COR-L47 (cell line): ENCODE measurements around the gene CAST.
A peak's percentile ranks its signal among the peaks of the same experiment; 100 is the strongest.
"Not testable (repeated sequence)": the region's sequence is repeated elsewhere in the genome, so short reads cannot be mapped to it uniquely, and the experiment has no call there.

ENCODE experiments used
- DNase-seq: peaks from one replicate; lab custom pipeline; 2025; lab: John Stamatoyannopoulos, UW

The CAST gene, protein sequence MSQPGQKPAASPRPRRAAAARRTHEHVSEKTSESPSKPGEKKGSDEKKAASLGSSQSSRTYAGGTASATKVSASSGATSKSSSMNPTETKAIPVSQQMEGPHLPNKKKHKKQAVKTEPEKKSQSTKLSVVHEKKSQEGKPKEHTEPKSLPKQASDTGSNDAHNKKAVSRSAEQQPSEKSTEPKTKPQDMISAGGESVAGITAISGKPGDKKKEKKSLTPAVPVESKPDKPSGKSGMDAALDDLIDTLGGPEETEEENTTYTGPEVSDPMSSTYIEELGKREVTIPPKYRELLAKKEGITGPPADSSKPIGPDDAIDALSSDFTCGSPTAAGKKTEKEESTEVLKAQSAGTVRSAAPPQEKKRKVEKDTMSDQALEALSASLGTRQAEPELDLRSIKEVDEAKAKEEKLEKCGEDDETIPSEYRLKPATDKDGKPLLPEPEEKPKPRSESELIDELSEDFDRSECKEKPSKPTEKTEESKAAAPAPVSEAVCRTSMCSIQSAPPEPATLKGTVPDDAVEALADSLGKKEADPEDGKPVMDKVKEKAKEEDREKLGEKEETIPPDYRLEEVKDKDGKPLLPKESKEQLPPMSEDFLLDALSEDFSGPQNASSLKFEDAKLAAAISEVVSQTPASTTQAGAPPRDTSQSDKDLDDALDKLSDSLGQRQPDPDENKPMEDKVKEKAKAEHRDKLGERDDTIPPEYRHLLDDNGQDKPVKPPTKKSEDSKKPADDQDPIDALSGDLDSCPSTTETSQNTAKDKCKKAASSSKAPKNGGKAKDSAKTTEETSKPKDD

DNA sequence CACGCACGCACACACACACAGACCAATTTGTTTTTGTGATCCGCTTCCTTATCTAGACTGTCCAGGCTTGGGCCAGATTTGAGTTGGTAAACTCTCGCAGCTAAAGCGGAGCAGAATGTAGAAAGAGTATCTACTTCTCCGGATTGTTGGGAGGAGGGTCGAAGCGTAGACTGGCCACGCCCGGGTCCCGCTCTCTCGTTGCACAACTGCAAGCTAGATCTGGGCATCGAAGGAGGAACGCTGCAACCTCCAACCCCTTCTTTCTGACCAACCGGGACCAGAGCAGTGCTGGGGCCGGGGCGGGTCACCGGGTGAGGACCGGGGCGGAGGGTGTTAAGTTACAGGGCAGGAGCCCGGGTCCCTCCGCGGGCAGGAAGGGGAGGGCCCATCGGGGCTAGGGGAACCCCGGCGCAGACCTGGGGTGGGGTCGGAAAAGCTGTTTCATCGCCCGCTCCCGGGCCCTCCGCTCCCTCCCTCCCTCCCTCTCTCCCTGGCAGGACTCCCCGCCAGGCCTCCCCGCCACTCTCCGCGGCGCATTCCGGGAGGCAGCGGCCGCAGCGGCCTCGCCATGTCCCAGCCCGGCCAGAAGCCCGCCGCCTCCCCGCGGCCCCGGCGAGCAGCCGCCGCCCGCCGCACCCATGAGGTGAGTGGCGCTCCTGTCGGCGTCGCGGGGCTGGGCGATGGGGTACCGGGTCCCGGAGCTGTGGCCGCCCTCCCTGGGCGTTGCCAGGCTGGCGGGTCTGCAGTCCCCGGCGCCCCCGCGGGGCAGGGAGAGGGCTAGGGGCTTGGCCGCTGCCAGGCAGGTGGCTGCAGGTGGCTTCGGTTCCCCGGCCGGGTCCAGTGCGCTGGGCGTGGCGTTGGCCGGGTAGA lies at the start of gene CAST:
TSS of gene CAST (plus strand) at position 522 of the 870 bp plus-strand sequence. CDS start at position 569, 47 bp downstream.
- peak; percentile 3 for DNase-seq

DNA sequence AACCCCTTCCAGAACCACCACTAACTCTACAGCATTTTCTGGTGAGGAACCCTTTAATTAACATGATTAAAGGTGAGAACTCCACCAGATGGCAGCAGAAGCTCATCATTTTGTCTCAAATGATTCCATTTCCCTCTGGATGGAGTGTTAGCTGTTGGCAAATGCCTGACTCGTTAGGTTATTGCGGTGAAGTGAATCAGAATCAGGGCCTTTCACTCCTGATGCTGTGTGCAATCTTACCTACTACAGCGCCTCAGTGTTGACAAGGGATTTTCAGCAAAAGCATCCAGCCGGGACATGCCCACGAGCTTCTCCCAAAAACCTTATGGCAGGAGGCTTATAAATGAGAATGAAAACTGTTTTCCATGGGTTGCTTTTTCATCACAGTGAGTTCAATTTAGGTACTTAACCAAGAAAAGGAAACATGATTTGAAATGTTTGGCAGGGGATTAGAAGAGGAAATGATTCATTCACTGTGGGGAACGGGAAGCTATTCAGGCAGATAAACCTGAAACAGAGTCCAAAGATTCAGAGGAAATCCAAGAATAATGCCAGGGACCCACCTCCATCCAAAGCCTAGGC lies 48.0 kb upstream of the CAST start:
- peak; percentile 61 for DNase-seq

DNA sequence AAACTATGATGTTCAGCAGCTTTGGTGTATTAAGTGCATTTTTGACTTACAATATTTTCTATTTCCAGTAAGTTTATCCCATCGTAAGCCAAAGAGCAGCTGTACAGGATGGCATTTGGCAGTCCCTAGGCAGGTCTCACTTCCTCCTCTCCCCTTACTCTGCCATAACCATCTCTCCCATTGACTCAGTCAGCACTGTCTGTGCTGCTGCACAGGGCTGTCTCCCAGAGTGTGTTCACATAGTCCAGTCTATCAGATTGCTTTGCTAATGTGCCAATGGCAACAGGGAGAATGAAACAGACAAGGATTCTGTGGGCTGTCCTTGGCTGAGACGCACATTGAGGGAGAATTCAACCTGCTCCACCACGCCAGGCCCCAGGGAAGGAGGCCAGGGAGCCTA lies 47.0 kb upstream of the CAST start:
- no peak for DNase-seq

DNA sequence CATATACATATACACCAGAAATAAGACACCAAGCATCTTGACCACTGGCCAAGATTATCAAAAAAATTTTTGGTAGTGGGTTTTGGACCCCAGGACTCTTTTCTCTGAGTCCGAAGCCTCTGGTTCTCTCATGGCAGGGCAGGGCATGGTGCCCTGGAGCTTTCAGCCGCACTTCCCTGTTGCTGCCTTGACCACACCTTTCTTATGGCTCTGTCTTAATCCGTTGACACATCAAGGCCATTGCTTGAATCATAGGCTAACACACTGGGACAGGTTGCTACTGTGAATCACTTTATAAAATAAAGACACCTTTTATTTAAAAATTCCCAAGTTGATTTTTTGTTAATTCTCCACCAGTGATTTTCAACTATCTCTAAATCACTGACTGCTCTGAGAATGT lies 45.4 kb upstream of the CAST start:
- DNase-seq, result no peak

DNA sequence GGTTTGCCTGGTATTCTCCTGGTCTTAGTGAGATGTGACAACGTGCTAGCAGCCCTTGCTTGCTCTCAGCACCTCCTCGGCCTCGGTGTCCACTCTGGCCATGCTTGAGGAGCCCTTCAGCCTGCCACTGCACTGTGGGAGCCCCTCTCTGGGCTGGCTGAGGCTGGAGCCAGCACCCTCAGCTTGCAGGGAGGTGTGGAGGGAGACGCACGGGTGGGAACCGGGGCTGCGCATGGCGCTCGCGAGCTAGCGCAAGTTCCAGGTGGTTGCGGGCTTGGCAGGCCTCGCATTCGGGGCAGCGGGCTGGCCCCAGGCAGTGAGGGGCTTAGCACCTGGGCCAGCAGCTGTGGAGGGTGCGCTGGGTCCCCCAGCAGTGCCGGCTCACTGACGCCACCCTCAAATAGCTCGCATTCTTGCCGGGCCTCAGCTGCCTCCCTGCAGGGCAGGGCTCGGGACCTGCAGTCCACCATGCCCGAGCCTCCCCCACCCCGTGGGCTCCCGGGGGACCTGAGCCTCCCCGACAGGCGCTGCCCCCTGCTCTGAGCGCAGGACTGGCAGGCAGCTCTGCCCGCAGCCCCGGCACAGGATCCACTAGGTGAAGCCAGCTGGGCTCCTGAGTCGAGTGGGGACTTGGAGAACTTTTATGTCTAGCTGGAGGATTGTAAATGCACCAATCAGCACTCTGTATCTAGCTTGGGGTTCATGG lies 43.7 kb upstream of the CAST start:
- DNase-seq, result not testable (repeated sequence)

DNA sequence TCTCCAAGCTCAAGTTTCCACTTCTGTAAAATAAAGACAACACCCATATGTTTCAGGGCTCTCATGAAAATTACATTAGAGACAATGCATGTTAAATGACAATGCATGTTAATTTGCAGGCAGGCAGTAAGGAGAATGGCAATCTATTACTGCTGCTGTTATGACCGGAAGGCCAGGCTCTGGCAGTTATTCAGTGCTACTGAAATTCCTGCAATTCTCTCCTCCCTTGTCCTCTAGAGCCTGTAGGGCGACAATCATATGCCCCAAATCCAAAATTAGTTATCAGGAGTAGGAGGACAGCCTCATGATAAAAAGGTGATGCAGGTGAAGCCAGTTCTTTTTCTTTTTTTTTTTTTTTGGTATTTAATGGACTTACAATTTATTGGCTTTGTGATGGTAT lies 42.2 kb upstream of the CAST start:
- no peak for DNase-seq

DNA sequence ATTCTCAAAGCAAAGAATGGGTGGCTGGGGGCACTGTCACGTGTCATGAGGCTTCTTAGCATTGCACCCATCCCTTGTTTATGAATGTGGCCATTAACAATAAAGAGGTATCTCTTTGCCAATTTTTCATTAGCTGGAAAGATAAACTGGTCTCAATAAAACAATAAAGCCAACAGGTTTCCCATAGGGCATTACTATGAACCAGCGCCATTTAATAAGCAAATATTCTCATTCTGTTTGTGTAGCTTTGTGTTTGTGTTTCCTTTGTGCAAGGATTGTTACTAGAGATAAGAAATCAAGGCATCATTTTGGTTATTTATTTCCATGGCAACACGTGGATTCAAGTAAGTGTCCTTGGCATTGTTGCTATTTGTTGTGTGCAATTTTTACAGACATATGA lies 37.6 kb upstream of the CAST start:
- peak; percentile 46 for DNase-seq

DNA sequence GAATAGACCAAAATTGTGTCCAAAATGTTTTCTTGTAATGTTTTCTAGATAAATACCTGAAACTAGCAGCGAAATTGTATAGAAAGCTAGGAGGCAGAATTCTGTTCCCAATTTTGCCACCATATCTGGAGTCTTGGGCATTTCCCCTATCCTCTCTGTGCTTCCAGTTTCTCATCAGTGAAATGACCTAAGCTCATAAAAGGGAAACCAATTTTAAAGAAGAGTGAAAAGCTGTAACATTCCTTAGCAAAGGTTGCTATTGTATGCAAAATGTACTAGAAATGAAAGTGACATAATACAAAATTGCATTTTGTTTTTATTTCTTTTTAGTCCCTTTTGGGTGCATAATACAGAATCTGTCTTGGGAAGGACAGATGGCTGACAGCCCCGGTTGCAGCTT lies 36.8 kb upstream of the CAST start:
- DNase-seq, result no peak

DNA sequence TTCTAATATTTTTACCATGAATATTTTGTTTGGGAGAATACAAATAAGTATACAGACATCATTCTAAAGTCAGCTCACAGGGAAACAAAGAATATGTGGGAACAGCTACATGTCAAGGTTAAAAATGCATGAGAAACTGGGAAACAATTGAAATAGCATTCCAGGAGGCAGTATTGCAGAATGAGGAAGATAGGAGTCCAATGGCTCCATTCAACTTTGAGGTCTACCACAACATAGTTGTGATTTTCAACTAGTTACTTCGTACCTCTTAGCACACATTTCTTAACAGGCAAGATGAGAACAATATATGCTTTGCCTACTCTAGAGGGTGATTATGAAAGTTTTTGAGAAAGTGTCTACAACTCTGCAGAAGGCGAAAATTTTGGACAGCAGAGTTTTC lies 35.2 kb upstream of the CAST start:
- DNase-seq, result no peak

DNA sequence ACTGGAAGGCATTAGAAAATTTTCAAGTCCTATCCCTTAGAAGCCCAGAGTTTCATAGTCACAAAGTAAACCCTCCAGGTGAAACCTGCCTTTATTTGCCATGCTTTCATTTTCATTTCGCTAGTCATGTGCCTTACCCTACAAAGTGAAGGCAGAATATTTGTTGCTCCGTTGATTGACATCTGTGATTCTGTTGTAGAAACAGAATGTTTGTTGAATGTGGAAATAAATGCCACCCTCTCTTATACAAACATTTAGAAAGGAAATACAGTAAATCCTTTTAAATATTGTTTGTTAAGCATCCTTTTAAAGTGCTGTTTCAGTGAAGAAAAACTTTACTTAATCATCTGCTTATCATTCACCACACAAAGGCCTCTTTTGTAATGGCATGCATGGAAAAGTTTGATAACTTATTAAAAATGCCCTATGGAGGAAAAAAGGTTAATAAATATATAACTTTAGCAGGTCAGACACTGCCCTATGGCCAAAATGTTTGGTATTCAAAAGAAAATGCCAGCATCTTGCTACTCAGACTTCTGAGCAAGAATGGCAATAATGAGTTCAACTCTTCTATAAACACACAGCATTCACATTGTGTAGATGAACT lies 34.3 kb upstream of the CAST start:
- DNase-seq, result no peak

DNA sequence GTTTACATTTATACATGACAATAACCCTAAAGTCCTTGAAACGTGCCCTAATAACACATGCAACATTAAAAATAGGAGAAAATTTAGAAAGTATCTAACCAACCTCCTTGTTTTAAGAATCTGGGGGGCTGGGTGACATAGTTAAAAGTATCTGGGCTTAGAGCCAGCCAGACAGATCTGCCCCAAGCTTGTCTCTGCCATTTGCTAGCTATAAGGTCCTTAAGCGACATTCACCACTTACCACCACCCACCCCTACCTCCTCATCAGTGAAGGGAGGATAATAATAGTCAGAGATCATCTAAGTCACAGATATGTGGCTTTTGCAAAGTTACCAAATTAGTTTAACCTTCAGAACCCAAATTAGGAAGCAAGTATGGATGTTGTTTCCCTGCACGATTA lies 33.8 kb upstream of the CAST start:
- DNase-seq, result no peak

DNA sequence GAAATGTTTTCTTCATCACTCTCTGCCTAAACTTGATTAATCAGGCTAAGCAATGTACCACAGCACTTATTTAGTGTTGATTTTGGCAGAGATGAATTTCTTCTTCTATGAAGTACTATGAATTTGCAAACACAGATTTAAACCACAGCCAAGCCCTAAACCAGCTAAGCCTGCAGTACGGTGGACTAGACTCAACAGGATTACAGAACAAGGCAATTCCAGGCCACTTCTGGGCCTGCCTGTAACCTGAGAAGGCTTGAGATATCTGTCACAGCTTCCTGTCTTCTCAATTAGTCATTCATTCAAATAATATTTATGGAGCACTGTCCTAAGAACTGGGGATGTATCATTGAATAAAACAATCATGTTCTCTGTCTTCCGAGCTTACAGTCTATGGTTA lies 32.4 kb upstream of the CAST start:
- no peak for DNase-seq

DNA sequence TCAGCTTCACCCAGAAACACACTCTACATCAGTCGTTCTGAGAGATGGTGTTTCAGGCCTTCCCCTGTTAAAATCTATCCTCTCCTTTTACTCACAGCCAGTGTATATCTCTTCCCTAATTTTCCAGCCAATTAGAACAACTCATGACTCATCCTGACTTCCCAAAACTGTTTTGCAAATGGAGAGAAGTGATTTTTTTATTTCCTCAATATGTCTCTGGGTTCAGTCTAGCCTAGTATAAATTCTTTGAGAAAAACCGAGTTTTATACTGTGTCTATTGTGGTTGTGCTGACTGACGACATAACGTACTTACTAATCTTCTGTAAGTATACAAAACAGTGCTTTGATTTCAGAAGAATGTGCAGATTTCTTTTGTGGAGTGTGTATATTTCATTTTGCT lies 28.4 kb upstream of the CAST start:
- DNase-seq, result no peak

DNA sequence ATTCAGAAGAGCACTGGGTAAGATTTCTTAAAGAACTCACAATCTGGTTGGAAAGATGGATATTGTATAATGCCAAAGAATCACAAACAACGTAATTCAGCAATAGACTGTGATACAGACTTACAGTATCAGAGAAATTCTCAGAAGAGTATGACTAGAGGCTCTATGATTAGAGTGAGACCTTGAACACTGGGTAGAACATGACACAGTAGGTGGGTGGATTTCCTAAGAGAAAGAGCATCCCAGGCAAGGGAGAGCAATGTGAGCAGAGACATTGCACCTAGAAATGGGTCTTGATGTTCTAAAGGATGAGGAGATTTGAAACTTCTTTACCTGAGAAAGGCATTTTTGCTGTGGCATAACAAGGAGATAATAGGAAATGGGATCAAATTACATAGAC lies 27.3 kb upstream of the CAST start:
- DNase-seq, result no peak

DNA sequence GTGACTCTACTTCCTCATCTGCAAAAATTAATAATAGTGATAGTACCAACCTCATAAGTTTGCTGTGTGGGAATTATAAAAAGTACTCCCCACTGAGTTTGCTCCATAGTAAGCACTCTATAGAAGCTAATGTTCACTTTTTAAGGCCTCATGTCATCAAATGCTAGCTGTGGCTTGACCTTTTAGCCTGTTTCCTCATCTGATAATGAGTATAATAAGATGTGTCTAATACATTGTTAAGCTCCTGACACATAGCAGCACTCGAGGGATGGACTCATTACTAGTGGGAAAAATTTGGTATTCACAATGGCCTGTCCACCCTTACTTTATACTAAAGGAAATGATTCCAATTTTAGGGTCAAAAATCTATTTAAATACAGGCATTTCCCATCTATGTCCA lies 26.1 kb upstream of the CAST start:
- DNase-seq, result no peak

DNA sequence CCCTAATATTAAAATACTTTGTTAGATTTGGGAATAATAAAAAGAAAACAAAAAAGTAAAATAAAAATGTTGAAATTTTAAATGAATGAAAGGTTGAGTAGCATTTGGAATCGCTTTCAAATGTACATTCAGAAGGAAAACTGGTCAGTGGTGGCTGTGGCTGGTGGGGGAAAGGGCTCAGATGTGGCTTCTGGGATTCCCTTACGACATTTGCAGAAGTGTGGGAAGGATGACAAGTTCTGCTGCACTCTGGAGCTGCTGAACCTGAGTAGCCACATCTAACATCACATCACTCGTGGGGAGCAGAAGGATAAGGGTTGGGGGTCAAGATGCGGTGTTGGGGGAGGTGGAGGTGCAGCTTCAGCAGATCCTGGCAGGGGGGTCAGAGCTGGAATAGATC lies 25.6 kb upstream of the CAST start:
- no peak for DNase-seq

DNA sequence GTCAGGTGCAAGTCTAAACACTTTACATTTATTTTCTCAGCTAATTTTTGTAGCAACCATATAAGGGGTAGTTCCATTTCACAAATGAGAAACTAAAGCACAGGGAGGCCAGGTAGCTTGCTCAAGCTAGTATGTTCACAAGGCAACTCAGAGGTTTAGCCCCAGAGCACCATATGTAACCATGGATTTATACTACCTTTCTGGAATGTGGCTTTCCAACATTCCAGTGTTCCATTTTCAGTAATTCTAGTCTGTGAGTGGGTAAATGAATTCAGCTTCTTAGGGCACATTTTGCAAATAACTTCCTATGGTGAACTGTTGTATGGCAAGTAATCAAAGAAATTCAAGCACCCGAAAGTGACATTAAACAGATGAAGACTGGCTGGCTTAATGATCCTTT lies 25.0 kb upstream of the CAST start:
- no peak for DNase-seq

DNA sequence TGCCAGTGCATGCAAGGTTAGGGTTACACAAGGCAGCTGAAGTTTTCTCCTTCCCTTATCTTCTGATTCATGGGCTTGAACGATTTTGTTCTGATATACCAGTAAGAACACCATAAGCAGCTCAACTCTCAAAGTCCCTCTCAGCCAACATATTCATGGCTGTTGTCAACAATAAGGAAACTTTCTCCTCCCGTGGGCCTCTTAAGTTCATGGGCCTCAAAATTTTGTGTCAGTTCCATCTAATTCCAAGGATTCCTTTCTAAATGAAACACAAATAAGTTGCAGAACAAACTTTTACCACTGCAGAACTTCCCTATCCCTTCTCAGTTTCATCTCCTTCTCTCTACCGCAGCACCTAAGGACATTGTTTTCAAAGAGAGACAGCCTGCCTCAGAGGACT lies 23.6 kb upstream of the CAST start:
- no peak for DNase-seq

DNA sequence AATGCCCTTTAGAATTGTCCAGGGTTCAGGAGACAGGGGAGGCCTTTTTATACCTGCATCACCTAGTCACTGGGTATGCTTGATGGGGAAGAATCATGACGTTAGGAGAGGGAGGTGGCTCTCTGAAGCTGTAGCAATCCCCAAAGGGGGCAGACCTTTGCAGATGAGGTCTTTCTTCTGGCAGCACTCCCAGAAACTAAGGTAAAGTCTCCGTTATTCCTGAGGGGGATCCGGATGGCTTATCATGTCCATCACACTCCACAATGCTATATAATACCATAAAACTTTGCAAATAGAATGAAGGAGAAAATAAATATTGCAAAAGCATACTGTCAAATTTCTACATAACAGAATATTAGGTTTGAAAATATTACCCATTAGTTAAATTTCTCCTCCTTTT lies 21.5 kb upstream of the CAST start:
- no peak for DNase-seq

DNA sequence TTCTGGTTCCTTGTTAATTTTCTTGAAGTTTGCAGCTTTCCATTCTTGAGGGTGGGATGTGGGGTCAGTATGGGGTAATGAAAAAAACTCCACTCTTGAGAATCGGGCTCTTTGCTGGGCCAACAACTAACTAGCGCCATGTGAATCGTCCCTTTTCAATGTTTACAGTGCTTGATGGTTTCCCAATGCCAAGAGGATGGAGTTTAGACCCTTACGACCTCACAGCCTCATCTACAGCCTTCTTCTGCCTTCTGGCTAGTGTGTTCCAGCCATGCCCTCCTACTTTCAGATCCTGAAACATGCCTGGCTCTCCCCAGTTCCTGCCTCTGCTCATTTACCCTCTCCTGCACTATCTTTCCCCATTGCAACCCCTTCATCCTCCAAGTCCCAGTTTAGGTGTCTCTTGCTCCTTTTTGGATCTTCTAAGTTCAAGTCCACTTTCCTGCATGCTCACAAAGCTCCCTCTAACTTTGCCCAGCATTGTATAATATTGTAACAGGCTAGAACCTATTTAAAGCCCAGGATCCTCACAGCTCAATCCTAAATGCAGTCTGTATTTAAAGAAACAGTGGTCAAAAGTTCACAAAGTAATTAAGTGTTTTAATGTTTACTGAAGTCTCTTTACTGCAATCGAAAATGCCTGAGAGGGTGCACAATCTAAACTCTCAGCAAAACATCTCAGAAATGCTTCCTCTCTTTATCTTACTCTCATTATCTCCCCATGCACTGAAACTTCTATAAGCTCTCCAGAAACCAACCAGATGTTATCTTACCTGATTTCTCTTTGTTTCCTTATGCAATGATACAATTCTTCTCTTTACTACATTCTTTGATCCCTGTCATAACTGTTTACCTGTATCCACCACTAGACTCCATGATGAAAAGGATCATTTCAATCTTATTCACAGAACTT lies 20.6 kb upstream of the CAST start:
- no peak for DNase-seq
